NCI-H2081 treated with DMSO at 0.1 percent for 48 hours (cell line): ENCODE data around the gene USP48.
"Not testable (repeated sequence)": the region's sequence is repeated elsewhere in the genome, so short reads cannot be mapped to it uniquely, and the experiment has no call there.

Experiments used
- DNase-seq: peaks from one replicate; lab custom pipeline; 2025; lab: John Stamatoyannopoulos, UW

USP48 gene

DNA sequence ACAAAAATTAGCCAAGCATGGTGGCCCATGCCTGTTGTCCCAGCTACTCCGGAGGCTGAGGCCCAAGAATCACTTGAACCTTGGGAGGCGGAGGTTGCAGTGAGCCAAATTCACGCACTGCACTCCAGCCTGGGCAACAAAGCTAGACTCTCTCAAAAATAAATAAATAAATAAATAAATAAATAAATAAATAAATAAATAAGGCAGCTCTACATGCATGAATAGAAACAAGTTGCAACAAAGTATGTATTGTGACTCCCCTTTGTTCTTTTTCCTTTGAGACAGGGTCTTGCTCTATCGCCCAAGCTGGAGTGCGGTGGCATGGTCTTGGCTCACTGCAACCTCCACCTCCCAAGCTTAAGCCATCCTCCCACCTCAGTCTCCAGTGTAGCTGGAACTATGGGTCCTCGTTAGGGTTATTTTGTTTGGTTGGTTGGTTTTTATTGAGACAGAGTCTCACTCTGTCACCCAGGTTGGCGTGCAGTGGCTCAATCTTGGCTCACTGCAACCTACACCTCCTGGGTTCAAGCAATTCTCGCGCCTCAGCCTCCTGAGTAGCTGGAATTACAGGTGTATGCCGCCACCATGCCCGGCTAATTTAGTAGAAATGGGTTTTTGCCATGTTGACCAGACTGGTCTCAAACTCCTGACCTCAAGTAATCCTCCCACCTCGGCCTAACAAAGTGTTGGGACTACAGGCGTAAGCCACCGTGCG, 8.0 kb downstream of the USP48 start:
- no peak for DNase-seq

DNA sequence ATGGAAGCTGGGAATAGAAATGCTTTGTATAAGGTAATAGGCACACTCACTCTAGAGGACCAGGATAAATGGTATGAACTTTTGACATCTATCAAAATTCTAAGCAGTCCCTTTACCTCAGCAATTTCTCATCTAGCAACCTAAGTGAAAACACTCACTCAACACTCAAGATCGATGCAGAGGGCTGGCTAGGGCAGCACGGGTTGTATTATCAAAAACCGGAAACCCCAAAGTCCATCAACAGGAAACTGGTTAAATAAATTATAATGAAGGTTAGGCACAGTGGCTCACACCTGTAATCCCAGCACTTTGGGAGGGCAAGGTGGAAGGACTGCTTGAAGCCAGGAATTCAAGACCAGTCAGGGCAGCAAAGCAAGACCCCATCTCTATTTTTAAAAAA, 9.4 kb downstream of the USP48 start:
- DNase-seq = no peak

DNA sequence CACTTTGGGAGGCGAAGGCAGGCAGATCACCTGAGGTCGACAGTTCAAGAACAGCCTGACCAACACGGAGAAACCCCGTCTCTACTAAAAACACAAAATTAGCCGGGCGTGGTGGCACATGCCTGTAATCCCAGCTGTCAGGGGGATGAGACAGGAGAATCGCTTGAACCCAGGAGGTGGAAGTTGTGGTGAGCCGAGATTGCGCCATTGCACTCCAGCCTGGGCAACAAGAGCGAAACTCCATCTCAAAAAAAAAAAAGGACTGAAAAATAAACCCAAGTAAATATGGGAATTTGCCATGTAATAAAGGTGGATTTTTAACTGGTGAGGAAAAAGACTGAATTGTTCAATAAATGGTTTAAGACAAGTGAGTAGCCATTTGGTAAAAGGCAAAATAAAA, 11.3 kb downstream of the USP48 start:
- not testable (repeated sequence) for DNase-seq

GRCh38 chr1:21770602-21771001, 12.3 kb downstream of the USP48 start:
- DNase-seq = not testable (repeated sequence)

GRCh38 chr1:21770201-21770600, 12.7 kb downstream of the USP48 start:
- DNase-seq = no peak

DNA sequence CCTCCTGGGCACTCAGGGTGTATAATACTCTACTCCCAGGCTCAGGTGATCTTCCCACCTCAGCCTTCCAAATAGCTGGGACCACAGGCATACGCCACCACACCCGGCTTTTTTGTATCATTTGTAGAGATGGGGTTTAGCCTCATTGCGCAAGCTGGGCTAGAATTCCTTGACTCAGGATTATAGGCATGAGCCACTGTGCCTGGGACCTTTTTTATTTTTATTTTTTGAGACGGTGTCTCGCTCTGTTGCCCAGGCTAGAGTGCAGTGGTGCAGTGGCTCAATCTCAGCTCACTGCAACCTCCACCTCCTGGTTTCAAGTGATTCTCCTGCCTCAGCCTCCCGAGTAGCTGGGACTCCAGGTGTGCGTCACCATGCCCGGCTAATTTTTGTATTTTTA, 15.8 kb downstream of the USP48 start:
- not testable (repeated sequence) for DNase-seq

DNA sequence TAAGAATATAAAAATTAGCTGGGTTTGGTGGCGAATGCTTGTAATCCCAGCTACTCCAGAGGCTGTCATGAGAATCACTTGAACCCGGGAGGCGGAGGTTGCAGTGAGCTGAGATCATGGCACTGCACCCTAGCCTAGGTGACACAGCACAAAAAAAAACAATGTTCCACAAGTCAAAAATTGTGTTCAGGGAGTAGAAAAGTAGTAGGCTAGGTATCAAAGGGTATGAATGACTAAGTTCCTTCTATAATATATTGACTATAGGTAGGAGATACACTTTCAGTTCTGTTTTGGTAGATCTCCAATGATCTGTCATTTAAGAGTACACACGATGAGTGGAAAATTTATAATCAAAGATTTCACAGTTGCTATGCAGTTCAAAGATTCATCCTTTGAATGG, 16.7 kb downstream of the USP48 start:
- no peak for DNase-seq

DNA sequence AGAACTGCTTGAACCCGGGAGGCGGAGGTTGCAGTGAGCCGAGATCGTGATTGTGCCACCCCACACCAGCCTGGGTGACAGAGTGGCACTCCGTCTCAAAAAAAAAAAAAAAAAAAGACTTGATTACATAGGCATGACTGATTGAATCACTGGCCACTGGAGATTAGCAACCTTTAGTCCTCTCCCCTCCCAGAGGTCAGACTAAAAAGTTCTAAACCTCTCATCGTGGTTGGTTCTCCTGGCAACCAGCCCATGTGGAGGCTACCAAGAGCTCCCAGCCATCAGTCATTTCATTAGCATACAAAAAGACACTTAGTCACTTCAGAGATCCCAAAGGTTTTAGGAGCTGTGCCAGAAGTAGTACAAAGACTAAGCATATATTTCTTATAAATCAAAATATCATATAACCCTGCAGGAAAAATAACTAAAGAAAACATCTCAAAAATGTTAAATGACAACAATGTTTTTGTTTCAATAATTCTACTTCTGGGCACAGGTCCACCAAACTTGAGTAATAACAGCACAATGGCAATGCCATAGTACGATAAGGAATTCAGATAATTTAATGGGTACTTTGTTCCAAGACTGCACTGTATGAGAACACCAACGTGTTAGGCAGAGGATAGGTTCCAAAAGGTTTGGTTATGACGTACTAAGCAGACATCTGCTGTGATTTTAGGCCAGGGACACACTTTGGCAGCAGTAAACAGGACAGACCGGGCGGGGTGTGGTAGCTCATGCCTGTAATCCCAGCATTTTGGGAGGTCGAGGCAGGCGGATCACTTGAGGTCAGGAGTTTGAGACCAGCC, 18.1 kb downstream of the USP48 start:
- no peak for DNase-seq

- DNase-seq = no peak
Observed at GRCh38 chr1:21763694-21764419, 19.1 kb downstream of the USP48 start.

- DNase-seq = no peak
Observed at GRCh38 chr1:21763236-21763635, 19.7 kb downstream of the USP48 start.

GRCh38 chr1:21762022-21762404, 20.9 kb downstream of the USP48 start:
- DNase-seq = no peak

DNA sequence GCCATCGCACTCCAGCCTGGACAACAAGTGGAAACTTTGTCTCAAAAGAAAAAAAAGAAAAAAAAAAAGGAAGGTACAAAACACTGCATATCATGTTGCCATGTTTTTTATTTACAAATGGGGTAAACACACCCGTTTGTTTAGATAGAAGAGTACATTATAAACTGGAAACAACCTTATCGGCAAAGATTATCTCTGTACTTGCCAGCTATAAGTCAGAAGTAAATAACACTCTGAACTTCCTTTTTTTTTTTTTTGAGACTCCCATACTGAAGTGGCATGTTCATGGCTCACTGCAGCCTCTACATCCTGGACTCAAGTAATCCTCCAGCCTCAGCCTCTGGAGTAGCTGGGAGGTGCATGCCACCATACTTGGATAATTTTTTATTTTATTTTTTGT, 21.9 kb downstream of the USP48 start:
- no peak for DNase-seq

GRCh38 chr1:21759818-21760217, 23.1 kb downstream of the USP48 start:
- DNase-seq = no peak

GRCh38 chr1:21759182-21759581, 23.8 kb downstream of the USP48 start:
- DNase-seq = no peak

DNA sequence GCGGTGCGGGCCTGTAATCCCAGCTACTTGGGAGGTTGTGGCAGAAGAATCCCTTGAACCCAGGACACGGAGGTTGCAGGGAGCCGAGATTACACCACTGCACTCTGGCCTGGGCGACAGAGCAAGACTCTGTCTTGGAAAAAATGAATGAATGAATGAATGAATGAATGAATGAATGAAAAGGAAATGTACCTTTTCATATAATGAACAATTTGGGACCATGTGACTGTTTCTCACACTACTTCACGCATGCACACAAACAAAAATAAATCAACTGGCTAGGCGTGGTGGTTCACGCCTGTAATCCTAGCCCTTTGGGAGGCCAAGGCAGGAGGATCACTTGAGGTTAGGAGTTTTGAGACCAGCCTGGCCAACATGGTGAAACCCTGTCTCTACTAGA, 24.3 kb downstream of the USP48 start:
- DNase-seq = no peak

- no peak for DNase-seq
Observed at GRCh38 chr1:21756393-21757089, 26.4 kb downstream of the USP48 start.

DNA sequence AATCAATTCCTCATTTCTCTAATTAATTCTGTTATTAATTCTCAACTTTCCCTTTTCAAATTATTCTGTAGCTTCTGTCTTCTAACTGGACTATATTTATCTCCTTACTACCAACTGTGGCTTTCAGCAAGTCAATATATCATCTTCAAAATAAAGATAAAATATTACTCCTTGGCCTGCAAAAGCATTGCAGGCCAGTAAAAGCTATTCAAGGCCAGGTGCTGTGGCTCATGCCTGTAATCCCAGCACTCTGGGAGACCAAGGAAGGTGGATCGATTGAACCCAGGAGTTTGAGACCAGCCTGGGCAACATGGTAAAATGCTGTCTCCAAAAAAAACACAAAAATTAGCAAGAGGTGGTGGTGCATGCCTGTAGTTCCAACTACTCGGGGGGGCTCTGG, 27.9 kb downstream of the USP48 start:
- DNase-seq = no peak

GRCh38 chr1:21754583-21754982, 28.4 kb downstream of the USP48 start:
- DNase-seq = no peak

- no peak for DNase-seq
Observed at GRCh38 chr1:21752186-21752585, 30.8 kb downstream of the USP48 start.

- DNase-seq = no peak
Observed at GRCh38 chr1:21751281-21751680, 31.7 kb downstream of the USP48 start.

- DNase-seq = no peak
Observed at GRCh38 chr1:21750841-21751240, 32.1 kb downstream of the USP48 start.

DNA sequence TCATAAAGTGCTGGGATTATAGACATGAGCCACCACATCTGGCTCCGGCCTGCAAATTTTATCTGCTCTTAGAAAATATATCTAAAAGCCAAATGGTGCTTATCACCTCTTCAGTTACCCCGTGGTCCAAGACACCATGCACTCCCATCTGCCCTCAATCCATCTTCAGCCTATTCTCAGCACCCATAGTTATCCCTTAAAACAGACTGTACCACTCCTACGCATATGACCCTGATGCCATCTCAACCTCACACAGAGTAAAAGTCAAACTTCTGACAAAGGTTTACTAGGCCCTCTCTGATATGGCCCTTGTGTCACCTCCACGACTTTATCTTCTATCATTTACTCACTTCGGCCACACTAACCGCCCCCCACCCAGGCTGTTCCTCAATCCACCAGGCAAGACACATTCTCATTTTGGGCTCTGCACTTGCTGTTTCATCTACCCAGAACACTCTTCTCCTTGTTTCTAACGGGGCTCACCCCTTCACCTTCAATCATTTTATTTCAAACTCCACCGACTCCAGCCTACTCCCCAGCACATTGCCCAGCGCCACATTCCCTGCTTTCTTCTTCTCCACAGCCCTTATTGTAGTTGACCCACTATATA, 33.0 kb downstream of the USP48 start:
- no peak for DNase-seq
